ENCODE data around the gene CSNK2A1.

GRCh38 chr20:576156-576555, 32.6 kb upstream of the CSNK2A1 start:
- TF ChIP-seq, protein P1, sequence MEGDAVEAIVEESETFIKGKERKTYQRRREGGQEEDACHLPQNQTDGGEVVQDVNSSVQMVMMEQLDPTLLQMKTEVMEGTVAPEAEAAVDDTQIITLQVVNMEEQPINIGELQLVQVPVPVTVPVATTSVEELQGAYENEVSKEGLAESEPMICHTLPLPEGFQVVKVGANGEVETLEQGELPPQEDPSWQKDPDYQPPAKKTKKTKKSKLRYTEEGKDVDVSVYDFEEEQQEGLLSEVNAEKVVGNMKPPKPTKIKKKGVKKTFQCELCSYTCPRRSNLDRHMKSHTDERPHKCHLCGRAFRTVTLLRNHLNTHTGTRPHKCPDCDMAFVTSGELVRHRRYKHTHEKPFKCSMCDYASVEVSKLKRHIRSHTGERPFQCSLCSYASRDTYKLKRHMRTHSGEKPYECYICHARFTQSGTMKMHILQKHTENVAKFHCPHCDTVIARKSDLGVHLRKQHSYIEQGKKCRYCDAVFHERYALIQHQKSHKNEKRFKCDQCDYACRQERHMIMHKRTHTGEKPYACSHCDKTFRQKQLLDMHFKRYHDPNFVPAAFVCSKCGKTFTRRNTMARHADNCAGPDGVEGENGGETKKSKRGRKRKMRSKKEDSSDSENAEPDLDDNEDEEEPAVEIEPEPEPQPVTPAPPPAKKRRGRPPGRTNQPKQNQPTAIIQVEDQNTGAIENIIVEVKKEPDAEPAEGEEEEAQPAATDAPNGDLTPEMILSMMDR (conservative IDR thresholded peaks at IDR 0.05; ENCODE audit: low read depth in 2 of 2), result no peak
- TF ChIP-seq POLR2AphosphoS5 (IDR thresholded peaks at IDR 0.05; ENCODE audit: low read depth), result no peak
- no peak for TF ChIP-seq EZH2 (IDR thresholded peaks at IDR 0.05; ENCODE audit: low read depth, unreplicated experiment)
- no peak for TF ChIP-seq JUNB (IDR thresholded peaks at IDR 0.05; ENCODE audit: unreplicated experiment)
- TF ChIP-seq, protein P2, sequence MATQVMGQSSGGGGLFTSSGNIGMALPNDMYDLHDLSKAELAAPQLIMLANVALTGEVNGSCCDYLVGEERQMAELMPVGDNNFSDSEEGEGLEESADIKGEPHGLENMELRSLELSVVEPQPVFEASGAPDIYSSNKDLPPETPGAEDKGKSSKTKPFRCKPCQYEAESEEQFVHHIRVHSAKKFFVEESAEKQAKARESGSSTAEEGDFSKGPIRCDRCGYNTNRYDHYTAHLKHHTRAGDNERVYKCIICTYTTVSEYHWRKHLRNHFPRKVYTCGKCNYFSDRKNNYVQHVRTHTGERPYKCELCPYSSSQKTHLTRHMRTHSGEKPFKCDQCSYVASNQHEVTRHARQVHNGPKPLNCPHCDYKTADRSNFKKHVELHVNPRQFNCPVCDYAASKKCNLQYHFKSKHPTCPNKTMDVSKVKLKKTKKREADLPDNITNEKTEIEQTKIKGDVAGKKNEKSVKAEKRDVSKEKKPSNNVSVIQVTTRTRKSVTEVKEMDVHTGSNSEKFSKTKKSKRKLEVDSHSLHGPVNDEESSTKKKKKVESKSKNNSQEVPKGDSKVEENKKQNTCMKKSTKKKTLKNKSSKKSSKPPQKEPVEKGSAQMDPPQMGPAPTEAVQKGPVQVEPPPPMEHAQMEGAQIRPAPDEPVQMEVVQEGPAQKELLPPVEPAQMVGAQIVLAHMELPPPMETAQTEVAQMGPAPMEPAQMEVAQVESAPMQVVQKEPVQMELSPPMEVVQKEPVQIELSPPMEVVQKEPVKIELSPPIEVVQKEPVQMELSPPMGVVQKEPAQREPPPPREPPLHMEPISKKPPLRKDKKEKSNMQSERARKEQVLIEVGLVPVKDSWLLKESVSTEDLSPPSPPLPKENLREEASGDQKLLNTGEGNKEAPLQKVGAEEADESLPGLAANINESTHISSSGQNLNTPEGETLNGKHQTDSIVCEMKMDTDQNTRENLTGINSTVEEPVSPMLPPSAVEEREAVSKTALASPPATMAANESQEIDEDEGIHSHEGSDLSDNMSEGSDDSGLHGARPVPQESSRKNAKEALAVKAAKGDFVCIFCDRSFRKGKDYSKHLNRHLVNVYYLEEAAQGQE (IDR thresholded peaks at IDR 0.05; ENCODE audit: unreplicated experiment), result no peak
- TF ChIP-seq ETS1 (IDR thresholded peaks at IDR 0.05), result no peak
- no peak for TF ChIP-seq ZNF331 (CRISPR knock-in tag; IDR thresholded peaks at IDR 0.05; ENCODE audit: low read depth)
- no peak for TF ChIP-seq ZNF114 (CRISPR knock-in tag; IDR thresholded peaks at IDR 0.05)
- TF ChIP-seq EZH2phosphoT487 (IDR thresholded peaks at IDR 0.05; ENCODE audit: unreplicated experiment), result no peak
- TF ChIP-seq CREB1 (CRISPR knock-in tag; IDR thresholded peaks at IDR 0.05; ENCODE audit: low read depth), result no peak
- TF ChIP-seq NANOG (IDR thresholded peaks at IDR 0.05; ENCODE audit: borderline replicate concordance), result no peak
